HEK293 (cell line): ENCODE data around the gene FLOT2.

ENCODE experiments used
- CTCF ChIA-PET: fragments of 350-600 bp; formaldehyde crosslinking; extraction: SDS; loops from one replicate; lab custom pipeline; 2021; ENCODE audit warnings: antibody characterized with exemption; lab: Yijun Ruan, JAX
- POLR2A ChIA-PET: fragments of 300-600 bp; formaldehyde crosslinking; extraction: SDS; loops from one replicate; lab custom pipeline; 2020; ENCODE audit warnings: antibody characterized with exemption, inconsistent platforms; lab: Yijun Ruan, JAX
- H3K27ac ChIP-seq: fragments of 200-500 bp; sonication (Bioruptor generic); 2 replicates; pipeline ENCODE4 v1.5.1; 2014; ENCODE audit warnings: low read depth, low read length, control low read depth, inconsistent platforms; ENCODE audit errors: extremely low read depth
- H3K36me3 ChIP-seq, 2 experiments: fragments of 200-500 bp in 1 of 2; sonication (Bioruptor generic) in 1 of 2; 1 replicate in 1 of 2; 2 replicates in 1 of 2; pipeline ENCODE4 v1.5.1; 2014 to 2017; ENCODE audit warnings: inconsistent platforms in 2 of 2, low read length in 2 of 2; ENCODE audit not compliant: control insufficient read depth in 2 of 2, insufficient read depth in 1 of 2
- H3K4me1 ChIP-seq: fragments of 200-500 bp; sonication (Bioruptor generic); 2 replicates; pipeline ENCODE4 v1.5.1; 2014; ENCODE audit warnings: mild to moderate bottlenecking, low read length, inconsistent platforms; ENCODE audit not compliant: control insufficient read depth, insufficient read depth
- H3K4me3 ChIP-seq: 2 replicates; pipeline ENCODE4 v1.5.1; 2011; ENCODE audit warnings: low read depth, mild to moderate bottlenecking, control low read depth, low read length, moderate library complexity
- H3K9me3 ChIP-seq: fragments of 200-500 bp; sonication (Bioruptor generic); 2 replicates; pipeline ENCODE4 v1.5.1; 2014; ENCODE audit warnings: low read depth, low read length, inconsistent platforms; ENCODE audit not compliant: control insufficient read depth, insufficient read depth
- GLIS1 ChIP-seq: fragments of 450-650 bp; formaldehyde crosslinking; IDR thresholded peaks from 2 replicates; pipeline ENCODE4 v1.5.1; 2016; ENCODE audit warnings: missing biosample characterization, missing genetic modification characterization
- KLF9 ChIP-seq: fragments of 450-650 bp; formaldehyde crosslinking; IDR thresholded peaks from 2 replicates; pipeline ENCODE4 v1.5.1; 2016; ENCODE audit warnings: missing biosample characterization, missing genetic modification characterization, low read depth
- MEIS1 ChIP-seq: sonication (generic); formaldehyde crosslinking; IDR thresholded peaks from 2 replicates; pipeline ENCODE4 v1.8.1; 2022; ENCODE audit warnings: missing genetic modification reagents, mild to moderate bottlenecking, borderline replicate concordance
- TCF7L2 ChIP-seq: IDR thresholded peaks from 2 replicates; pipeline ENCODE4 v1.6.1; 2011; ENCODE audit warnings: low read depth, mild to moderate bottlenecking, inconsistent platforms, low read length, moderate library complexity, borderline replicate concordance
- YY2 ChIP-seq: fragments of 450-650 bp; formaldehyde crosslinking; IDR thresholded peaks from 2 replicates; pipeline ENCODE4 v1.5.1; 2016; ENCODE audit warnings: missing biosample characterization, missing genetic modification characterization
- ZBTB8A ChIP-seq: fragments of 450-650 bp; formaldehyde crosslinking; IDR thresholded peaks from 2 replicates; pipeline ENCODE4 v1.5.1; 2016; ENCODE audit warnings: missing biosample characterization, missing genetic modification characterization
- ZFHX2 ChIP-seq: fragments of 450-650 bp; formaldehyde crosslinking; conservative IDR thresholded peaks from 2 replicates; pipeline ENCODE4 v1.5.1; 2016; ENCODE audit warnings: missing biosample characterization, missing genetic modification characterization
- ZNF155 ChIP-seq: fragments of 450-650 bp; formaldehyde crosslinking; IDR thresholded peaks from 2 replicates; pipeline ENCODE4 v1.5.1; 2016; ENCODE audit warnings: missing biosample characterization, missing genetic modification characterization
- ZNF274 ChIP-seq, 2 experiments: fragments of 200-500 bp in 1 of 2; fragments of 450-650 bp in 1 of 2; sonication (Bioruptor generic) in 1 of 2; formaldehyde crosslinking in 1 of 2; IDR thresholded peaks; 2 replicates each; pipeline versions ENCODE4 v1.5.1 to v1.6.1; 2014 to 2016; ENCODE audit warnings: borderline replicate concordance in 1 of 2, inconsistent platforms in 1 of 2, low read length in 1 of 2, missing biosample characterization in 1 of 2, missing genetic modification characterization in 1 of 2
- ZNF311 ChIP-seq: fragments of 450-650 bp; formaldehyde crosslinking; IDR thresholded peaks from 2 replicates; pipeline ENCODE4 v1.5.1; 2017; ENCODE audit warnings: missing biosample characterization, missing genetic modification characterization, borderline replicate concordance
- ZNF394 ChIP-seq: fragments of 450-650 bp; formaldehyde crosslinking; IDR thresholded peaks from 2 replicates; pipeline ENCODE4 v1.5.1; 2016; ENCODE audit warnings: missing biosample characterization, missing genetic modification characterization, mild to moderate bottlenecking, moderate library complexity, borderline replicate concordance
- ZNF548 ChIP-seq: fragments of 450-650 bp; formaldehyde crosslinking; IDR thresholded peaks from 2 replicates; pipeline ENCODE4 v1.5.1; 2016; ENCODE audit warnings: missing biosample characterization, missing genetic modification characterization
- ZNF558 ChIP-seq: fragments of 450-650 bp; formaldehyde crosslinking; IDR thresholded peaks from 2 replicates; pipeline ENCODE4 v1.5.1; 2016; ENCODE audit warnings: missing biosample characterization, missing genetic modification characterization
- ZNF600 ChIP-seq: fragments of 450-650 bp; formaldehyde crosslinking; IDR thresholded peaks from 2 replicates; pipeline ENCODE4 v1.5.1; 2016; ENCODE audit warnings: missing biosample characterization, missing genetic modification characterization
- ZNF629 ChIP-seq: fragments of 450-650 bp; formaldehyde crosslinking; IDR thresholded peaks from 2 replicates; pipeline ENCODE4 v1.5.1; 2017; ENCODE audit warnings: missing biosample characterization, missing genetic modification characterization
- ZNF654 ChIP-seq: fragments of 450-650 bp; formaldehyde crosslinking; IDR thresholded peaks from 2 replicates; pipeline ENCODE4 v1.5.1; 2016; ENCODE audit warnings: low read depth, missing biosample characterization, missing genetic modification characterization
- ZNF658 ChIP-seq: fragments of 450-650 bp; formaldehyde crosslinking; IDR thresholded peaks from 2 replicates; pipeline ENCODE4; 2016; ENCODE audit warnings: missing biosample characterization, missing genetic modification characterization
- ZNF677 ChIP-seq: fragments of 450-650 bp; IDR thresholded peaks from 2 replicates; pipeline ENCODE4 v1.5.0; 2018; ENCODE audit warnings: missing biosample characterization, mild to moderate bottlenecking, missing genetic modification characterization, moderate library complexity
- ZNF704 ChIP-seq: fragments of 450-650 bp; formaldehyde crosslinking; IDR thresholded peaks from 2 replicates; pipeline ENCODE4 v1.5.1; 2016; ENCODE audit warnings: missing biosample characterization, missing genetic modification characterization
- ZNF707 ChIP-seq: fragments of 450-650 bp; formaldehyde crosslinking; IDR thresholded peaks from 2 replicates; pipeline ENCODE4 v1.5.1; 2016; ENCODE audit warnings: missing biosample characterization, missing genetic modification characterization
- ZNF837 ChIP-seq: fragments of 450-650 bp; formaldehyde crosslinking; IDR thresholded peaks from 2 replicates; pipeline ENCODE4 v1.5.1; 2016; ENCODE audit warnings: missing biosample characterization, missing genetic modification characterization
- TF ChIP-seq, protein P1 (sequence below): fragments of 450-650 bp; formaldehyde crosslinking; IDR thresholded peaks from 2 replicates; pipeline ENCODE4 v1.5.1; 2016; ENCODE audit warnings: missing biosample characterization, missing genetic modification characterization
- TF ChIP-seq, protein P2 (sequence below): fragments of 450-650 bp; formaldehyde crosslinking; IDR thresholded peaks from 2 replicates; pipeline ENCODE4 v1.5.1; 2016; ENCODE audit warnings: missing biosample characterization, missing genetic modification characterization

The FLOT2 gene

DNA sequence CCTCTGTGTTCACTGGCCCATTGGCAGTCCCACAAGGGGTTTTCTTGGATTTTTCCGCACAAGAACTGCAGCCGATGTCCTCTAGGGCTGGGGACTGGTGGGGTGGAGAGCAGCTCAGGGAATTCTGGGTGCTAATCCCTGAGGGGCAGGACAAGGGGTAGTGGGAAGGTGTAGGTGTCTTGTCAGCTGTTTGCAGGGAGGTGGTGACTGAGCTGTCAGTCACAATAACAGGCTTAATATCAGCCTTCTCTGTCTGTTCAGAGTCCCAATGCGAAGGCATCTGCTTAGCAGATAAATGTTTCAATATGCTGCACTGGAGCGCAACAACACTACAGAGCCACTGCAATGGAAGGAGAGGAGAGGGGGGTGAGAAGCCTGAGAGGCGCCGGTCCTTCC lies 15.4 kb upstream of the FLOT2 start:
- ChIA-PET CTCF (interaction anchor here (0.7 to 3.4 kb wide), 11 partner anchors 9 to 204 kb away, joined by 3 to 22 read pairs (median 5); partner anchors contain the start of genes DHRS13 and FLOT2), POLR2A (interaction anchor here (0.5 to 1.6 kb wide), 3 partner anchors 11 to 153 kb away, joined by 3 to 6 read pairs (median 3); no protein-coding TSS in a partner anchor)
- Histone ChIP-seq H3K4me1 (no peaks in the 10 kb centered on the region), H3K27ac (no peak overlapping the region), H3K9me3 (no peaks in the 10 kb centered on the region), H3K4me3 (no peak overlapping the region), H3K36me3 (peaks cover 79 to 99% of the 10 kb centered on the region in 2 experiments)
- TF ChIP-seq ZNF311 (tag by site-specific recombination) (no peak), ZNF548 (tag by site-specific recombination) (no peak), ZNF629 (tag by site-specific recombination) (no peak), MEIS1 (CRISPR knock-in tag) (no peak), ZNF677 (tag by site-specific recombination) (no peak), KLF9 (tag by site-specific recombination) (no peak), ZNF658 (tag by site-specific recombination) (no peak)

DNA sequence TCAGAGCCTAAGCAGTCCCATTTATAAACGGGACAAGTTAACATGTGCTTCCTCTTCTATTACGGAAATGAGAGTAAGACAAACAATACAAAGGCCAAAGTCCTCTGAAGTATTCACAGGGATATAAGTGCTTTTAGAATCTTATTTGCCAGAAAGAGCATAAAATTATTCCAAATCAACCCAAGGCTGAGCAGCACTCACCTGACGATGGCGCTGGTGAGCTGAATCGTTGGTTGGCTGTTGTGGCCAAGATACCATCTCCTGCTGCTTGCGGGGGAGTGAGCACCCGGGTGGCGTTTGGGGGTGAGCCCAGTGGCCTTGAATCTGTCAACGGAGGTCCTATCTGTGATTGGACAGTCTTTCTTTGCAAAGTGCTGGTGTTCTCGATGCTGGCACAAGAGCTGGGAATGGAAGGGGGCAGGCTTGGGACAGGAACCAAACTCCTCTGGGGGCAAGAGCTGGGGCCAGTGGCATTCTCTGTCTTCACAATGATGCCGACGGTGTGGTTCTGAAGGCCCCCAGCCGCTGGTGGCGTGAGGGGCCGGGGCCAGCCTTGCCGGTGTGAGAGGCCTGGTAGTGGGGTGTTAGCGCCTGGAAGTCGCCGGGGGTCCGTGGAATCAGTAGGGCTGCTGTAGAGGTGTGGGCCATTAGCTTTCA lies 14.9 kb upstream of the FLOT2 start:
- H3K9me3 ChIP-seq: no peaks in the 10 kb centered on the region
- peak; percentile 22 for TF ChIP-seq ZNF654 (tag by site-specific recombination)
- TF ChIP-seq ZNF837 (tag by site-specific recombination): no peak
- TF ChIP-seq, protein P1, sequence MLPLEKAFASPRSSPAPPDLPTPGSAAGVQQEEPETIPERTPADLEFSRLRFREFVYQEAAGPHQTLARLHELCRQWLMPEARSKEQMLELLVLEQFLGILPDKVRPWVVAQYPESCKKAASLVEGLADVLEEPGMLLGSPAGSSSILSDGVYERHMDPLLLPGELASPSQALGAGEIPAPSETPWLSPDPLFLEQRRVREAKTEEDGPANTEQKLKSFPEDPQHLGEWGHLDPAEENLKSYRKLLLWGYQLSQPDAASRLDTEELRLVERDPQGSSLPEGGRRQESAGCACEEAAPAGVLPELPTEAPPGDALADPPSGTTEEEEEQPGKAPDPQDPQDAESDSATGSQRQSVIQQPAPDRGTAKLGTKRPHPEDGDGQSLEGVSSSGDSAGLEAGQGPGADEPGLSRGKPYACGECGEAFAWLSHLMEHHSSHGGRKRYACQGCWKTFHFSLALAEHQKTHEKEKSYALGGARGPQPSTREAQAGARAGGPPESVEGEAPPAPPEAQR (tag by site-specific recombination): no peak
- TF ChIP-seq, protein P2, sequence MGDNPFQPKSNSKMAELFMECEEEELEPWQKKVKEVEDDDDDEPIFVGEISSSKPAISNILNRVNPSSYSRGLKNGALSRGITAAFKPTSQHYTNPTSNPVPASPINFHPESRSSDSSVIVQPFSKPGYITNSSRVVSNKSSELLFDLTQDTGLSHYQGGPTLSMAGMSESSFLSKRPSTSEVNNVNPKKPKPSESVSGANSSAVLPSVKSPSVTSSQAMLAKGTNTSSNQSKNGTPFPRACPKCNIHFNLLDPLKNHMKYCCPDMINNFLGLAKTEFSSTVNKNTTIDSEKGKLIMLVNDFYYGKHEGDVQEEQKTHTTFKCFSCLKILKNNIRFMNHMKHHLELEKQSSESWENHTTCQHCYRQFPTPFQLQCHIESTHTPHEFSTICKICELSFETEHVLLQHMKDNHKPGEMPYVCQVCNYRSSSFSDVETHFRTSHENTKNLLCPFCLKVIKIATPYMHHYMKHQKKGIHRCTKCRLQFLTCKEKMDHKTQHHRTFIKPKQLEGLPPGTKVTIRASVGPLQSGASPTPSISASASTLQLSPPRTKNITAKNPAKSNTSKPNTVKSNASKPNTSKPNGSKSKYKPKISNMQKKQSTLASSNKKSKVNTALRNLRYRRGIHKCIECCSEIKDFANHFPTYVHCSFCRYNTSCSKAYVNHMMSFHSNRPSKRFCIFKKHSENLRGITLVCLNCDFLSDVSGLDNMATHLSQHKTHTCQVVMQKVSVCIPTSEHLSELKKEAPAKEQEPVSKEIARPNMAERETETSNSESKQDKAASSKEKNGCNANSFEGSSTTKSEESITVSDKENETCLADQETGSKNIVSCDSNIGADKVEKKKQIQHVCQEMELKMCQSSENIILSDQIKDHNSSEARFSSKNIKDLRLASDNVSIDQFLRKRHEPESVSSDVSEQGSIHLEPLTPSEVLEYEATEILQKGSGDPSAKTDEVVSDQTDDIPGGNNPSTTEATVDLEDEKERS: no peak
- no peak for TF ChIP-seq TCF7L2
- no peak for TF ChIP-seq ZNF394
- POLR2A ChIA-PET: interaction anchor here (0.5 to 1.6 kb wide), 3 partner anchors 11 to 152 kb away, joined by 3 to 6 read pairs (median 3); no protein-coding TSS in a partner anchor
- H3K4me3 ChIP-seq: no peak overlapping the region
- H3K4me1 ChIP-seq: no peaks in the 10 kb centered on the region
- CTCF ChIA-PET: interaction anchor here (0.6 to 3.4 kb wide), 14 partner anchors 10 to 506 kb away, joined by 3 to 22 read pairs (median 4); partner anchors contain the start of genes DHRS13, FLOT2 and NEK8
- peaks cover 76 to 99% of the 10 kb centered on the region in 2 experiments for H3K36me3 ChIP-seq
- no peak overlapping the region for H3K27ac ChIP-seq

GRCh38 chr17:28911411-28912045 lies 14.0 kb upstream of the FLOT2 start:
- Histone ChIP-seq H3K4me3 (no peak overlapping the region), H3K9me3 (no peaks in the 10 kb centered on the region), H3K4me1 (no peaks in the 10 kb centered on the region), H3K27ac (no peak overlapping the region), H3K36me3 (peaks cover 73 to 99% of the 10 kb centered on the region in 2 experiments)
- ChIA-PET CTCF (interaction anchor here (0.6 to 4.5 kb wide), 15 partner anchors 8 to 505 kb away, joined by 3 to 22 read pairs (median 5); partner anchors contain the start of genes DHRS13, FLOT2 and NEK8), POLR2A (interaction anchor here (1.6 kb wide), 1 partner anchor 10 kb away, joined by 6 read pairs; no protein-coding TSS in a partner anchor)
- TF ChIP-seq ZNF707 (tag by site-specific recombination) (no peak), ZNF600 (tag by site-specific recombination) (no peak), ZNF704 (no peak), ZBTB8A (tag by site-specific recombination) (no peak), ZFHX2 (no peak), ZNF558 (no peak), GLIS1 (tag by site-specific recombination) (no peak), ZNF155 (no peak), YY2 (tag by site-specific recombination) (no peak), ZNF274 (IDR thresholded peaks at IDR 0.05; ENCODE audit: low read length) (no peak), ZNF274 (tag by site-specific recombination; IDR thresholded peaks at IDR 0.05; ENCODE audit: borderline replicate concordance) (no peak)
